Mammary epithelial cell (primary cell): ENCODE data around the gene NFATC1.

Experiments used
- EZH2 ChIP-seq: IDR thresholded peaks from 2 replicates; pipeline ENCODE4 v1.6.1; 2012; ENCODE audit warnings: low read length, inconsistent platforms, borderline replicate concordance
- TF ChIP-seq, protein P1 (sequence below), 2 donors: IDR thresholded peaks in 1 of 2; conservative IDR thresholded peaks in 1 of 2; 2 replicates each; pipeline ENCODE4 v1.5.1; 2011 to 2012; ENCODE audit warnings: inconsistent platforms in 2 of 2, low read length in 2 of 2, mild to moderate bottlenecking in 2 of 2, control low read depth in 1 of 2, low read depth in 1 of 2; ENCODE audit not compliant: insufficient read depth in 1 of 2; ENCODE audit errors: extremely low read depth in 1 of 2

DNA sequence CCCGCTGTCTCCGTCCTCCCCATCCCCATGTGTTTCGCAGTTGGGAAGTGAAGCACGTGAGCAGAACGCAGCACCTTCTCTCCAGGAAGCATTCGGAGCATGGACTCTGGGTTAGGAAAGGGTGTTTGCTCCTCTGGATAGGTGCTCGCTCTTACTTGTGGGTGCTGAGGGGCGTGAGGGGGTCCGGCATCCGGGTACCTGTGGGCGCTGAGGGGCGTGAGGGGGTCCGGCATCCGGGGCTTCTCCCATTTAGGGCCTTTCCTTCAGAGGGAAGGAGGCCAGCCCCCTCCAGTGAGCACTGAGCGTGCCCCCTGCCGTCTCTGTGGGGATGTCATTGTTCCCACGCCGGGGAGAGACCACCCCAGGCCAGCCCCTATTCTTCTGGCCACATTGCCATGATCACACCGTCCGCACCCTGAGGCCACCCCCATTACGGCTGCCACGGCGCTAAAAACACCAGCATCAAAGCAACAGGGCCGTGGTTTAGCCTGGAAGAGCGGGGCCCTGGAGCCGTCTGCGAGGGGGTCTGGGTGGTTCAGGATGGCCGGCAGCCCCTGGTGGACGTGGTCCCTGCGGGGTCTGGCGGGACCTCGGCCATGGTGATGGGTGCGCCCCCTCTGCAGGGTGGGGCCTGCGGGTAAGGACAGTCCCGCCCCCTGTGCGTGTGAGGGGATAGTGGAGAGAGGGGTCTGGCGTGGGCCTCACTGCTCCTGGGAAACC, 41.0 kb downstream of the NFATC1 start:
- TF ChIP-seq, protein P1, sequence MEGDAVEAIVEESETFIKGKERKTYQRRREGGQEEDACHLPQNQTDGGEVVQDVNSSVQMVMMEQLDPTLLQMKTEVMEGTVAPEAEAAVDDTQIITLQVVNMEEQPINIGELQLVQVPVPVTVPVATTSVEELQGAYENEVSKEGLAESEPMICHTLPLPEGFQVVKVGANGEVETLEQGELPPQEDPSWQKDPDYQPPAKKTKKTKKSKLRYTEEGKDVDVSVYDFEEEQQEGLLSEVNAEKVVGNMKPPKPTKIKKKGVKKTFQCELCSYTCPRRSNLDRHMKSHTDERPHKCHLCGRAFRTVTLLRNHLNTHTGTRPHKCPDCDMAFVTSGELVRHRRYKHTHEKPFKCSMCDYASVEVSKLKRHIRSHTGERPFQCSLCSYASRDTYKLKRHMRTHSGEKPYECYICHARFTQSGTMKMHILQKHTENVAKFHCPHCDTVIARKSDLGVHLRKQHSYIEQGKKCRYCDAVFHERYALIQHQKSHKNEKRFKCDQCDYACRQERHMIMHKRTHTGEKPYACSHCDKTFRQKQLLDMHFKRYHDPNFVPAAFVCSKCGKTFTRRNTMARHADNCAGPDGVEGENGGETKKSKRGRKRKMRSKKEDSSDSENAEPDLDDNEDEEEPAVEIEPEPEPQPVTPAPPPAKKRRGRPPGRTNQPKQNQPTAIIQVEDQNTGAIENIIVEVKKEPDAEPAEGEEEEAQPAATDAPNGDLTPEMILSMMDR (conservative IDR thresholded peaks at IDR 0.05 in 1 of 2, IDR thresholded peaks at IDR 0.05 in 1 of 2; ENCODE audit: extremely low read depth in 1 of 2, insufficient read depth in 1 of 2, low read depth in 1 of 2, low read length in 2 of 2): no peak
- TF ChIP-seq EZH2: no peak
